Measurements from ENCODE around the gene ZNF674.

GRCh38 chrX:46488712-46489111, 56.5 kb downstream of the ZNF674 start:
- TF ChIP-seq, protein P1, sequence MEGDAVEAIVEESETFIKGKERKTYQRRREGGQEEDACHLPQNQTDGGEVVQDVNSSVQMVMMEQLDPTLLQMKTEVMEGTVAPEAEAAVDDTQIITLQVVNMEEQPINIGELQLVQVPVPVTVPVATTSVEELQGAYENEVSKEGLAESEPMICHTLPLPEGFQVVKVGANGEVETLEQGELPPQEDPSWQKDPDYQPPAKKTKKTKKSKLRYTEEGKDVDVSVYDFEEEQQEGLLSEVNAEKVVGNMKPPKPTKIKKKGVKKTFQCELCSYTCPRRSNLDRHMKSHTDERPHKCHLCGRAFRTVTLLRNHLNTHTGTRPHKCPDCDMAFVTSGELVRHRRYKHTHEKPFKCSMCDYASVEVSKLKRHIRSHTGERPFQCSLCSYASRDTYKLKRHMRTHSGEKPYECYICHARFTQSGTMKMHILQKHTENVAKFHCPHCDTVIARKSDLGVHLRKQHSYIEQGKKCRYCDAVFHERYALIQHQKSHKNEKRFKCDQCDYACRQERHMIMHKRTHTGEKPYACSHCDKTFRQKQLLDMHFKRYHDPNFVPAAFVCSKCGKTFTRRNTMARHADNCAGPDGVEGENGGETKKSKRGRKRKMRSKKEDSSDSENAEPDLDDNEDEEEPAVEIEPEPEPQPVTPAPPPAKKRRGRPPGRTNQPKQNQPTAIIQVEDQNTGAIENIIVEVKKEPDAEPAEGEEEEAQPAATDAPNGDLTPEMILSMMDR (IDR thresholded peaks at IDR 0.05; ENCODE audit: low read length), result no peak
- TF ChIP-seq EZH2 (optimal IDR thresholded peaks at IDR 0.05; ENCODE audit: low read depth, low read length), result no peak
